ENCODE results near the gene CYTH2.

CYTH2 gene

GRCh38 chr19:48469289-48469881 lies at the start of gene CYTH2:
Gene CYTH2, plus strand, starts transcription at chr19:48469369. Its CDS starts 139 bp downstream, at chr19:48469508.
- peak; percentile 79 for DNase-seq

- no peak for DNase-seq
Observed at GRCh38 chr19:48421548-48421947, 47.6 kb upstream of the CYTH2 start.

- DNase-seq, result no peak
Observed at GRCh38 chr19:48424694-48425219, 44.4 kb upstream of the CYTH2 start.

GRCh38 chr19:48428670-48429069 lies 40.5 kb upstream of the CYTH2 start:
- DNase-seq, result no peak

- no peak for DNase-seq
Observed at GRCh38 chr19:48433337-48433736, 35.8 kb upstream of the CYTH2 start.

- DNase-seq, result no peak
Observed at GRCh38 chr19:48436586-48436985, 32.6 kb upstream of the CYTH2 start.

- no peak for DNase-seq
Observed at GRCh38 chr19:48441360-48442050, 27.7 kb upstream of the CYTH2 start.

- no peak for DNase-seq
Observed at GRCh38 chr19:48442116-48443035, 26.8 kb upstream of the CYTH2 start.

GRCh38 chr19:48443256-48443655 lies 25.9 kb upstream of the CYTH2 start:
- DNase-seq, result no peak

- DNase-seq, result no peak
Observed at GRCh38 chr19:48443731-48444128, 25.4 kb upstream of the CYTH2 start.

- no peak for DNase-seq
Observed at GRCh38 chr19:48444129-48444935, 24.8 kb upstream of the CYTH2 start.

GRCh38 chr19:48444936-48445200 lies 24.3 kb upstream of the CYTH2 start:
- DNase-seq, result no peak

GRCh38 chr19:48445256-48445605 lies 23.9 kb upstream of the CYTH2 start:
- peak; percentile 64 for DNase-seq

GRCh38 chr19:48445606-48446481 lies 23.3 kb upstream of the CYTH2 start, which contains the start of gene GRWD1:
Gene GRWD1, plus strand, starts transcription at chr19:48445983. Its CDS starts 23 bp downstream, at chr19:48446006.
- DNase-seq, result peak; percentile 85

GRCh38 chr19:48446579-48446978 lies 22.6 kb upstream of the CYTH2 start:
- no peak for DNase-seq

- no peak for DNase-seq
Observed at GRCh38 chr19:48448563-48448962, 20.6 kb upstream of the CYTH2 start.

- no peak for DNase-seq
Observed at GRCh38 chr19:48450441-48450840, 18.7 kb upstream of the CYTH2 start.

GRCh38 chr19:48450863-48451262 lies 18.3 kb upstream of the CYTH2 start:
- DNase-seq, result no peak

GRCh38 chr19:48451624-48452023 lies 17.5 kb upstream of the CYTH2 start:
- DNase-seq, result no peak

- no peak for DNase-seq
Observed at GRCh38 chr19:48452289-48453190, 16.6 kb upstream of the CYTH2 start.
